ENCODE results near the gene NKX2-8. TPM values are rescaled to one million over a fixed set of nuclear protein-coding genes. Genes with fewer than 3 reads are reported as not detected.

NKX2-8 gene
- total RNA-seq, 1 experiment from 2014 or later = not detected

DNA sequence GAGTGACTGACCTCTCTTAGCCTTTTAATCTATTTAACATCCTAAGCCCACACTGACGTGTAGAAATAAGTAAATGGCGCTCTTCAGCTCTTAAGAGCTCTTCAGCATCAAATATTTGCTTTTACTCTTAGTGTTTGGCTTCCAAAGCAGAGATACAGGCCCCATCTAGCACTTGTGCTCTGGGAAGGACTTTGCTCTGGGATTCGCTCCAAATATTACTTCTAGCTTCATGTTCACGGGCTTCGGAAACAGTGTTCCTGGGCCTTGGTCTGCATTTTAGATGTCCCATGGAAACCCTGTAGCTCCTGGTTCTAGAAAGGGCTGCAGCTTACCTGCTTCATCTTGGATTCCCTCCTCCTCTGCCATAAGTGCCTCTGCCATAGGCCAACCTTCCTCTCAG, 2.7 kb upstream of the NKX2-8 start:
- POLR2A ChIA-PET (ENCODE audit: unreplicated experiment) = interaction anchor here (0.6 kb wide), 2 partner anchors 376 to 1885 kb away, joined by 4 to 5 read pairs; no protein-coding TSS in a partner anchor
- no peaks in the 10 kb centered on the region for H3K79me2 ChIP-seq (ENCODE audit: low read length)
- no peaks in the 10 kb centered on the region for H3F3A ChIP-seq (ENCODE audit: low read length, unreplicated experiment)
- H3K9me3 ChIP-seq (ENCODE audit: low read length) = no peaks in the 10 kb centered on the region
- no peaks in the 10 kb centered on the region for H4K20me1 ChIP-seq (ENCODE audit: low read length)
- peaks cover 51% of the 10 kb centered on the region for H3K27me3 ChIP-seq (ENCODE audit: low read length)
- ATAC-seq = no peak
- DNase-seq = no peak
- H3K27ac ChIP-seq (ENCODE audit: low read length) = no peak overlapping the region
- no peaks in the 10 kb centered on the region for H3K36me3 ChIP-seq (ENCODE audit: low read depth, low read length)
- no peak overlapping the region for H3K4me3 ChIP-seq (ENCODE audit: low read length)
- H3K9me2 ChIP-seq (replicated peaks; ENCODE audit: low read length) = no peaks in the 10 kb centered on the region
- intact Hi-C loops (cut with micrococcal nuclease) = no loop called here
- peaks cover 5% of the 10 kb centered on the region for H3K4me1 ChIP-seq (ENCODE audit: insufficient read depth, low read length)
- no peak overlapping the region for H2AFZ ChIP-seq (ENCODE audit: low read length)
- no peak overlapping the region for H3K9ac ChIP-seq (ENCODE audit: low read length)
- no peak for TF ChIP-seq EZH2 (IDR thresholded peaks at IDR 0.05; ENCODE audit: low read length, unreplicated experiment)
- no peak for TF ChIP-seq EZH2phosphoT487 (IDR thresholded peaks at IDR 0.05; ENCODE audit: borderline replicate concordance, low read length)
- TF ChIP-seq, protein P1, sequence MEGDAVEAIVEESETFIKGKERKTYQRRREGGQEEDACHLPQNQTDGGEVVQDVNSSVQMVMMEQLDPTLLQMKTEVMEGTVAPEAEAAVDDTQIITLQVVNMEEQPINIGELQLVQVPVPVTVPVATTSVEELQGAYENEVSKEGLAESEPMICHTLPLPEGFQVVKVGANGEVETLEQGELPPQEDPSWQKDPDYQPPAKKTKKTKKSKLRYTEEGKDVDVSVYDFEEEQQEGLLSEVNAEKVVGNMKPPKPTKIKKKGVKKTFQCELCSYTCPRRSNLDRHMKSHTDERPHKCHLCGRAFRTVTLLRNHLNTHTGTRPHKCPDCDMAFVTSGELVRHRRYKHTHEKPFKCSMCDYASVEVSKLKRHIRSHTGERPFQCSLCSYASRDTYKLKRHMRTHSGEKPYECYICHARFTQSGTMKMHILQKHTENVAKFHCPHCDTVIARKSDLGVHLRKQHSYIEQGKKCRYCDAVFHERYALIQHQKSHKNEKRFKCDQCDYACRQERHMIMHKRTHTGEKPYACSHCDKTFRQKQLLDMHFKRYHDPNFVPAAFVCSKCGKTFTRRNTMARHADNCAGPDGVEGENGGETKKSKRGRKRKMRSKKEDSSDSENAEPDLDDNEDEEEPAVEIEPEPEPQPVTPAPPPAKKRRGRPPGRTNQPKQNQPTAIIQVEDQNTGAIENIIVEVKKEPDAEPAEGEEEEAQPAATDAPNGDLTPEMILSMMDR (conservative IDR thresholded peaks at IDR 0.05; ENCODE audit: low read depth, low read length) = no peak
- no peak overlapping the region for H3K4me2 ChIP-seq (ENCODE audit: low read length)
- BruUV-seq (replicated peaks) = no TSS peak
- CTCF ChIA-PET = interaction anchor here (0.6 kb wide), 1 partner anchor 32 kb away, joined by 3 read pairs; no protein-coding TSS in a partner anchor

DNA sequence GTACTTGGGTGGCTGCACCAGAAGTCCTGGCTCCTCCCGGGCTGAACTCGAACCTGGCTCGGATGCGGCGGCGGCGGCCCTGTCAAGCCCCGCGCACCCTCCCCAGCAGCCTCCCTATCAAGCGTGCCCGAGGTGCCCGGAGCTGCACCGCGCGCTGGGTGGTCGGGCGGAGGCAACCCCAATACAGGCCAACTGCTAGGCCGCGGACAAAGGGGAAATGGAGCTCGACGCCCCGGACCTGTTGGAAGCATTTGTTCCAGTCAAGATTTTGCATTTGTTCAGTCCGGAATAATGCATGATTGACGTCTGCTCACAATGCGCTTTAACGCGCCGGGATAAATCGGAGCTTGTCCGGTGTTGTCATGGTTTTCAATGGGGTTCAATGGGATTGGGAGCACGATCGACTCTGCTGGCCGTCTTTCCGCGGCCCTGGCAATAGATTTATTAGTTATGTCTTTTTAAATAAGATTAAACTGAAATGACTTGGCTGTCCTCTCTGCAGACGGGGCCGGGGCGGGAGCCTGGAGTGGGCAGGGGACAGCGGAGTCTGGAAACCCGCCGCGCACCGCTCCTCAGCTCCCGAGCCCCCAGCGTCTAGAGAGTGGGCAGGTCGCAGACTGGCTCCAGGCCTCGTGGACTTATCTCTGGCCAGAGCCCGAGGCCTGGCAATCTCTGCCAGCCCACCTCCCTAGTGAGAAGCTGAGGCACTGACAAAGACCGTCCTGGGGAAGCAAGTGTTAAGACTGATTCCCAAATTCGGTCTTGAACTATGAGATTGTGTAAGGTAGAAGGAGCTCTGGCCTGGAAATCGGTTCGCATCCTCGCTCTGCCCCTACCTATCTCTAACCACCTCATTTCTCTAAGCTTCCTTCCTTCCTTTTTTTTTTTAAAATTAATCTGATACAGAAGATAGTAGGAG, 1.7 kb upstream of the NKX2-8 start:
- intact Hi-C loops (cut with micrococcal nuclease) = no loop called here
- Histone ChIP-seq H2AFZ (ENCODE audit: low read length) (no peak overlapping the region), H3K27ac (ENCODE audit: low read length) (no peak overlapping the region), H4K20me1 (ENCODE audit: low read length) (no peaks in the 10 kb centered on the region), H3K79me2 (ENCODE audit: low read length) (no peaks in the 10 kb centered on the region), H3K27me3 (ENCODE audit: low read length) (peaks cover 42% of the 10 kb centered on the region), H3K4me2 (ENCODE audit: low read length) (no peak overlapping the region), H3K4me3 (ENCODE audit: low read length) (no peak overlapping the region), H3K9ac (ENCODE audit: low read length) (no peak overlapping the region), H3K36me3 (ENCODE audit: low read depth, low read length) (no peaks in the 10 kb centered on the region), H3K4me1 (ENCODE audit: insufficient read depth, low read length) (peaks cover 5% of the 10 kb centered on the region), H3K9me2 (replicated peaks; ENCODE audit: low read length) (no peaks in the 10 kb centered on the region), H3K9me3 (ENCODE audit: low read length) (no peaks in the 10 kb centered on the region), H3F3A (ENCODE audit: low read length, unreplicated experiment) (no peaks in the 10 kb centered on the region)
- no peak for TF ChIP-seq EZH2phosphoT487 (IDR thresholded peaks at IDR 0.05; ENCODE audit: borderline replicate concordance, low read length)
- TF ChIP-seq EZH2 (IDR thresholded peaks at IDR 0.05; ENCODE audit: low read length, unreplicated experiment) = no peak
- TF ChIP-seq, protein P1 (conservative IDR thresholded peaks at IDR 0.05; ENCODE audit: low read depth, low read length) = no peak
- no TSS peak for BruUV-seq (replicated peaks)
- no peak for DNase-seq
- ChIA-PET CTCF (interaction anchor here (0.7 kb wide), 1 partner anchor 11 kb away, joined by 3 read pairs; no protein-coding TSS in a partner anchor), POLR2A (ENCODE audit: unreplicated experiment) (no interaction called here)
- ATAC-seq = no peak

Measured in PC-3 (cell line).